BE2C (cell line): ENCODE data around the gene CA5B.

Source experiments
- DNase-seq: peaks from one replicate; pipeline ENCODE4 v3.0.0-alpha.2; 2020
- H3K27me3 ChIP-seq: fragments of 250-450 bp; sonication (Bioruptor Pico); 2 replicates; pipeline ENCODE4 v1.5.1; 2020; ENCODE audit warnings: mild to moderate bottlenecking
- H3K36me3 ChIP-seq: fragments of 250-450 bp; sonication (Bioruptor Pico); 2 replicates; pipeline ENCODE4 v1.5.1; 2020; ENCODE audit warnings: mild to moderate bottlenecking
- H3K4me1 ChIP-seq: fragments of 250-450 bp; sonication (Bioruptor Pico); 2 replicates; pipeline ENCODE4 v1.5.1; 2020
- H3K4me3 ChIP-seq: 2 replicates; pipeline ENCODE4 v1.5.1; 2011; ENCODE audit warnings: low read depth, low read length
- H3K9me3 ChIP-seq: fragments of 250-450 bp; sonication (Bioruptor Pico); 2 replicates; pipeline ENCODE4 v1.5.1; 2020
- TF ChIP-seq, protein P1 (sequence below): IDR thresholded peaks from 2 replicates; pipeline ENCODE4 v1.5.1; 2012; ENCODE audit warnings: mild to moderate bottlenecking, low read depth, low read length

Gene CA5B

DNA sequence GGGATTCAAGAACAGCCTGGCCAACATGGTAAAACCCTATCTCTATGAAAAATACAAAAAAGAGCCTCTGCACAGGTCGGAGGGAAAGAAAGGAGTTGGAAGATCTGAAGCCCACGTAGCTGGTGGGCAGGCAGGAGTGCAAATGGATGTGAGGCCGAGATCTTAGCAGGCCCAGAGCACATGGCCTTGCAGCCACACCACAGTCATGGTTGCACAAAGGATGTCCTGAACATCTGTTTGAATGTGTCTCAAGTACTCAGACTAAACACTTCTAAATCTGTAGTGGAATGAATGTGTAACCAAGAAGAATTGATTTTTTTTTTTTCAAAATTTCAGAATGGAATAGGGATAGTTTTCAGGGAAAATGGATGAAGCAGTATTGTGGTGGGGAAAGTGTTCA lies 10.8 kb downstream of the CA5B start:
- Histone ChIP-seq H3K27me3 (no peaks in the 10 kb centered on the region), H3K4me1 (no peaks in the 10 kb centered on the region), H3K4me3 (no peak overlapping the region), H3K9me3 (no peaks in the 10 kb centered on the region), H3K36me3 (no peaks in the 10 kb centered on the region)
- TF ChIP-seq, protein P1, sequence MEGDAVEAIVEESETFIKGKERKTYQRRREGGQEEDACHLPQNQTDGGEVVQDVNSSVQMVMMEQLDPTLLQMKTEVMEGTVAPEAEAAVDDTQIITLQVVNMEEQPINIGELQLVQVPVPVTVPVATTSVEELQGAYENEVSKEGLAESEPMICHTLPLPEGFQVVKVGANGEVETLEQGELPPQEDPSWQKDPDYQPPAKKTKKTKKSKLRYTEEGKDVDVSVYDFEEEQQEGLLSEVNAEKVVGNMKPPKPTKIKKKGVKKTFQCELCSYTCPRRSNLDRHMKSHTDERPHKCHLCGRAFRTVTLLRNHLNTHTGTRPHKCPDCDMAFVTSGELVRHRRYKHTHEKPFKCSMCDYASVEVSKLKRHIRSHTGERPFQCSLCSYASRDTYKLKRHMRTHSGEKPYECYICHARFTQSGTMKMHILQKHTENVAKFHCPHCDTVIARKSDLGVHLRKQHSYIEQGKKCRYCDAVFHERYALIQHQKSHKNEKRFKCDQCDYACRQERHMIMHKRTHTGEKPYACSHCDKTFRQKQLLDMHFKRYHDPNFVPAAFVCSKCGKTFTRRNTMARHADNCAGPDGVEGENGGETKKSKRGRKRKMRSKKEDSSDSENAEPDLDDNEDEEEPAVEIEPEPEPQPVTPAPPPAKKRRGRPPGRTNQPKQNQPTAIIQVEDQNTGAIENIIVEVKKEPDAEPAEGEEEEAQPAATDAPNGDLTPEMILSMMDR: no peak
- no peak for DNase-seq

DNA sequence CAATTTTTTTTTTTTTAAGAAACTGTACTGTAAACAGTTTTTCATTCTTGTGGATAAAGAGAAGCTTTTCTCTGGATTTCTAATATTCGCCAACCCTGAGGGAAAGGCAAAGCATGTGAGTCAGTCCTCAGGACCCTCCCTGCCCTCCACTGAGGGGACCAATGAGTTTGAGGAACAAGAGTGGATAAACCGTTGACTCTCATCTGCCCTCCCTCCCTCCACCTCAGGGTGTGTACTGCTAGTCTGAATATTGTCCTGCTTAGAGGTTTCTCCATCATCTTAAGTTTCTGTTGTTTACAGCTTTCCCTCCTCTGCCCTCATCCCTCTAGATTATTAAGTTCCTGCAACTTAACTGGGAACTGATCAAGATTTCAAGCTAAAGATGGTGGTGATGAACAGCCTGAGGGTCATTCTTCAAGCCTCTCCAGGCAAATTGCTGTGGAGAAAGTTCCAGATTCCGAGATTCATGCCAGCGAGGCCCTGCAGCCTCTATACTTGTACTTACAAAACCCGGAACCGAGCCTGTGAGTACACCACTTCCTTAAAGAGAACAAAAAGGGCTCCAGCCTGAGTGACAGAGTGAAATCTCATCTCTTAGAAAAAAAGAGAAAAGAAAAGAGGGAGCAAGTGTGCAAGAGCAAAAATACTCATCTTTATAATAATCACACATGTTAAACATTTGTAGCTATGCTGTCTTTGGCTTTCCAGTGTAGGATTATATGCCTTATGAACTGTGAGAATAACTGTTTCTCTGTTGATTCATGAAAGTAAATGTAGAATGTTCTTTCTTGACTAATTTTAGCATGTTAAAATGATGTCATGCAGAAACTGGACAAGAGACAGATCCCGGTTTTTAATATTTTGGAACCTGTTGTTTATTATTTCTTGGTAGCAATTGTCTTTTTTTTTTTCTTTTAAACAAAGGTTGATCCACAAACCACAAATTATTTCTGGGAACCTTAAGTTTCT lies 11.9 kb downstream of the CA5B start:
- H3K4me3 ChIP-seq: no peak overlapping the region
- no peaks in the 10 kb centered on the region for H3K4me1 ChIP-seq
- no peaks in the 10 kb centered on the region for H3K36me3 ChIP-seq
- no peaks in the 10 kb centered on the region for H3K9me3 ChIP-seq
- TF ChIP-seq, protein P1: no peak
- no peaks in the 10 kb centered on the region for H3K27me3 ChIP-seq
- DNase-seq: no peak

DNA sequence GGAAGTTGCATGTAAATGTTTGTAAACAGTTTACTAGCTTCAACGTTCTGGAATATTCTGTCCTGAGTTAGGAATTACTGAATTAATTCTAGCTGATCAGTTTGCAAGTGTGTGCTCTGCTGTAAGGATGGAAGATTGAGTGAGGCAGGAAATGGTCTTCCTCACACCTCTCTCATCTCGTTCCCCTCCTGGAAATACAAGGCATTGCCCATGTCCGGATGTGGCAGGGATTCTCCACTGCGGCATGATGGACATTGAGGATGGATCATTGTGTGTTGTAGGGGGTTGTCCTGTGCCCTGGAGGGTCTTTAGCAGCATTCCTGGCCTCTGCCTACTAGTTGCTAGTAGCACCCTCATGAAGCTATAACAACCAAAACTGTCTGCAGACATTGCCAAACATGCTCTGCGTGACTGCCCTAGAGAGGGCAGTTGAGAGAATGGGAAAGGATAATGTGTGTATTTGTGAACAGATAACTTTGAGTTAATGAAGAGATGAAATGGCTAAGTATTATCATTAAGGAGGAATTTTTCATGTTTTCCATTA lies 12.6 kb downstream of the CA5B start:
- TF ChIP-seq, protein P1: no peak

DNA sequence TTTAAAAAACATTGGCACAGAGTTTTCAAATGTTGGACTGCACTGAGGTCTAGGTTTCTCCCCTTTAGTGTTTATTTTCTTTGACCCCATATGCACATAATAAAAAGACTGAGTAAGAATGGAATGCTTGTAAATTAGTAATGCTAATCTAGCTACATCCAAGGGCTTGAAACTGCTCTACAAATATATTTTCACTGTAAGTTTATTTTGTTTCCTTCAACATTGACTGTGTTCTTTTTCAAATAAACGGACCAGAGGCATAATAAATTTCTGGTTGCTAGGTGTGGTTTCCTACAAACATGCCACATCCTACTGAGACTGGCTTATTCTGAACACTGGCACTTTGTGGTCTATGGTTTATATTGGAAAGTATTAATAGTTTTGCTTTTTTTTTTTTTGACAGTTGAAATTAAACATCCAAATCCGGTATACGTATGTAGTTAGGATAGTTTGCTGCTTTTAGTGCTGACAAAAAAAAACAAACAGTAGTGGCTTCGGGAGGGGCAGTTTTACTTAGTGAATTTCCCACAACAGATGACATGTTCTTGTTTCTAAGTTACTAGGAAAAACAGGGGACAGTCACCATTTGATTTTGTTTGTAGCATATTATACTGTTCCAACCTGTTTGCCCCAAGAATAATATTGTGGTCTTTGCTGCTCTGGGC lies 13.2 kb downstream of the CA5B start:
- no peaks in the 10 kb centered on the region for H3K27me3 ChIP-seq
- H3K36me3 ChIP-seq: no peaks in the 10 kb centered on the region
- DNase-seq: no peak
- no peaks in the 10 kb centered on the region for H3K4me1 ChIP-seq
- no peaks in the 10 kb centered on the region for H3K9me3 ChIP-seq
- H3K4me3 ChIP-seq: no peak overlapping the region
- TF ChIP-seq, protein P1: no peak

More for the DNA sequence above, 12.6 kb downstream of the CA5B start:
- H3K4me3 ChIP-seq: no peak overlapping the region
- no peaks in the 10 kb centered on the region for H3K4me1 ChIP-seq
- no peaks in the 10 kb centered on the region for H3K9me3 ChIP-seq
- H3K27me3 ChIP-seq: no peaks in the 10 kb centered on the region
- no peaks in the 10 kb centered on the region for H3K36me3 ChIP-seq
- DNase-seq: no peak

DNA sequence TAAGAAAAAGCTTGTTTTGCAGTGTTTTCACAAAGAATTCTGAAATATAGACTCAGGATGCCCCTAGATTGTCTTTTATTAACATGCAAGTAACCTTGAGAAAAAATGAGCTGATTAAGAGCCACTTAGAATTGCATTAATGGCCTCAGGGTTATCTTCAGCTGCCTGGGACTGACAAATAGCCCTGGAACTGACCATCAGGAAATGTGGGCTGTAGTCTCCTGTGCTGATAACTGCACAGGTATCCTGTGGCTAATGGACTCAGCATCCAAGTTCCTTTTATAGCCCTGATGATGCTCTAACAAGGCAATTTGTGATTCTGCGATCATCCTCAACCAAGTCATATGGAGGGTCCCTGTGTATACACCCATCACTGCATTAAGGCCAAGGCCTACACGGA lies 17.0 kb downstream of the CA5B start:
- H3K4me3 ChIP-seq: no peak overlapping the region
- H3K9me3 ChIP-seq: no peaks in the 10 kb centered on the region
- H3K36me3 ChIP-seq: no peaks in the 10 kb centered on the region
- DNase-seq: no peak
- H3K4me1 ChIP-seq: no peaks in the 10 kb centered on the region
- TF ChIP-seq, protein P1: no peak
- H3K27me3 ChIP-seq: no peaks in the 10 kb centered on the region
